GM23338 (cell line): Measurements from ENCODE around the gene PLPP4. TPM values are rescaled to one million over a fixed set of nuclear protein-coding genes. Genes with fewer than 3 reads are reported as not detected.

Experiments used
- ATAC-seq: fragments of 200-7000 bp; cut with Tn5 transposase; 3 replicates; pipeline ENCODE4 v1.9.1; 2020
- DNase-seq: peaks from one replicate; pipeline ENCODE4 v3.0.0-alpha.2; 2015; ENCODE audit warnings: low spot score
- H2AFZ ChIP-seq: fragments of 200-600 bp; sonication (generic); 2 replicates; pipeline ENCODE4 v1.8.0; 2016; ENCODE audit warnings: antibody characterized with exemption, mild to moderate bottlenecking, moderate library complexity
- H3F3A ChIP-seq: fragments of 200-600 bp; sonication (generic); replicated peaks from 2 replicates; pipeline ENCODE4 v1.8.0; 2017; ENCODE audit warnings: antibody characterized with exemption, mixed run types, low read depth
- H3K27ac ChIP-seq: fragments of 200-600 bp; sonication (generic); 2 replicates; pipeline ENCODE4 v1.6.1; 2016; ENCODE audit warnings: low read depth
- H3K27me3 ChIP-seq: fragments of 200-600 bp; sonication (generic); 2 replicates; pipeline ENCODE4 v1.8.0; 2016; ENCODE audit warnings: mild to moderate bottlenecking, mixed run types, moderate library complexity; ENCODE audit not compliant: insufficient read depth
- H3K36me3 ChIP-seq: fragments of 200-600 bp; sonication (generic); 2 replicates; pipeline ENCODE4 v1.8.0; 2016; ENCODE audit warnings: mild to moderate bottlenecking; ENCODE audit not compliant: insufficient read depth
- H3K4me1 ChIP-seq: fragments of 200-600 bp; sonication (generic); 2 replicates; pipeline ENCODE4 v1.8.0; 2016; ENCODE audit warnings: mild to moderate bottlenecking, moderate library complexity; ENCODE audit not compliant: insufficient read depth
- H3K4me2 ChIP-seq: fragments of 200-600 bp; sonication (generic); 2 replicates; pipeline ENCODE4 v1.7.1; 2017; ENCODE audit warnings: mixed run types
- H3K4me3 ChIP-seq: fragments of 200-600 bp; sonication (generic); 2 replicates; pipeline ENCODE4 v1.6.1; 2016; ENCODE audit warnings: mixed run types
- H3K79me2 ChIP-seq: fragments of 200-600 bp; sonication (generic); replicated peaks from 2 replicates; pipeline ENCODE4 v1.8.0; 2017; ENCODE audit warnings: mild to moderate bottlenecking; ENCODE audit not compliant: insufficient read depth
- H3K9me2 ChIP-seq: fragments of 200-600 bp; sonication (generic); 2 replicates; pipeline ENCODE4 v1.8.0; 2017; ENCODE audit not compliant: insufficient read depth
- H4K20me1 ChIP-seq: fragments of 200-600 bp; sonication (generic); replicated peaks from 2 replicates; pipeline ENCODE4 v1.8.0; 2017; ENCODE audit warnings: mild to moderate bottlenecking; ENCODE audit not compliant: insufficient read depth
- H3K27ac Mint-ChIP-seq: 2 replicates; pipeline ENCODE4 v1.8.0; 2020; ENCODE audit warnings: inconsistent platforms, mild to moderate bottlenecking, moderate library complexity, mixed read lengths
- H3K27me3 Mint-ChIP-seq: 3 replicates; pipeline ENCODE4 v1.8.0; 2022; ENCODE audit warnings: low read depth, mild to moderate bottlenecking, moderate library complexity, mixed read lengths, inconsistent platforms; ENCODE audit not compliant: insufficient read depth, poor library complexity
- H3K36me3 Mint-ChIP-seq: 3 replicates; pipeline ENCODE4 v1.8.0; 2021; ENCODE audit warnings: low read depth, mild to moderate bottlenecking, inconsistent platforms, moderate library complexity, mixed read lengths
- H3K4me1 Mint-ChIP-seq: 3 replicates; pipeline ENCODE4 v1.8.0; 2020; ENCODE audit warnings: mild to moderate bottlenecking, inconsistent platforms, mixed read lengths
- H3K4me3 Mint-ChIP-seq: 3 replicates; pipeline ENCODE4 v1.8.0; 2021; ENCODE audit warnings: moderate library complexity, mild to moderate bottlenecking, inconsistent platforms, mixed read lengths
- H3K9me3 Mint-ChIP-seq: 3 replicates; pipeline ENCODE4 v1.8.0; 2020; ENCODE audit warnings: moderate library complexity, mild to moderate bottlenecking, inconsistent platforms, mixed read lengths
- EZH2phosphoT487 ChIP-seq: fragments of 200-600 bp; sonication (generic); IDR thresholded peaks from one replicate; pipeline ENCODE4 v1.8.1; 2018; ENCODE audit warnings: antibody characterized with exemption; ENCODE audit not compliant: unreplicated experiment
- JUNB ChIP-seq: IDR thresholded peaks from one replicate; pipeline ENCODE4 v1.6.1; 2016; ENCODE audit warnings: antibody characterized with exemption; ENCODE audit not compliant: unreplicated experiment
- NANOG ChIP-seq: IDR thresholded peaks from 2 replicates; pipeline ENCODE4 v1.6.1; 2016; ENCODE audit warnings: antibody characterized with exemption, borderline replicate concordance
- STAT1 ChIP-seq: IDR thresholded peaks from one replicate; pipeline ENCODE4 v1.6.1; 2016; ENCODE audit warnings: antibody characterized with exemption; ENCODE audit not compliant: unreplicated experiment
- ZNF114 ChIP-seq: fragments of 250-450 bp; sonication (Bioruptor Pico); IDR thresholded peaks from 2 replicates; pipeline ENCODE4 v1.5.0; 2020; ENCODE audit warnings: mild to moderate bottlenecking, moderate library complexity
- ZNF462 ChIP-seq: fragments of 250-450 bp; sonication (Bioruptor Pico); IDR thresholded peaks from 2 replicates; pipeline ENCODE4 v1.5.0; 2020; ENCODE audit warnings: mild to moderate bottlenecking, moderate library complexity
- polyA plus RNA-seq: library from polyadenylated mRNA; unstranded; fragments of >200 nt; fragmentation: Nextera tagmentation; extraction: Ambion mirVana; gene quantifications from 2 replicates; pipeline ENCODE4 v1.2.1, GENCODE V29; 2016
- total RNA-seq: library from RNA; depleted of rRNA; stranded (reverse); fragments of >200 nt; shearing (Covaris generic); gene quantifications from 2 replicates; pipeline ENCODE4 v1.2.3, GENCODE V29; 2014

PLPP4 gene
- total and polyA plus RNA-seq, 2 experiments from 2014 or later: 0.24 to 0.31 TPM

DNA sequence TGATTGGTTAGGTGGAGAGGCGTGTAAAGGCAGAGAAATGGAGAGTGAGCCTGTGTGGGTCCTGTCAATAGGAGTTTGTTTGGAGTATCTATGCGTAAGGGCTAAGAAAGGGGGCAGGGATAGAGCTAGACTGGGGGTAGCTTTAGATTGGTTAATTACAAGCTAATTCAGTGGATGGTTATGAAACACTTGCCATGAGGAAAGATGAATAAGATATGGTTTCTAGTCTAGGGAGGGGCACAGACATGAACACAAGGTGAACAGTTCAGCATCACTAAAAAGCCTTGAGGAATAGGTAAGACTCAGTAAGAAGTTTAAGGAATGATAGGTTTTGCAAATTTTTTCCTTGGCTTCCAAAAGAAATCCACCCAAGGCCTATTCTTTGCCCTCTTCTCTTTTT, 50.6 kb downstream of the PLPP4 start:
- no peaks in the 10 kb centered on the region for H3K79me2 ChIP-seq

More for the DNA sequence above, 50.6 kb downstream of the PLPP4 start:
- Mint-ChIP-seq H3K27ac (no peak overlapping the region), H3K36me3 (no peaks in the 10 kb centered on the region), H3K4me1 (peaks cover 9% of the 10 kb centered on the region), H3K9me3 (no peaks in the 10 kb centered on the region), H3K4me3 (no peak overlapping the region), H3K27me3 (peaks cover 2% of the 10 kb centered on the region)
- H3K36me3 ChIP-seq: no peaks in the 10 kb centered on the region
- no peaks in the 10 kb centered on the region for H3F3A ChIP-seq
- H3K9me2 ChIP-seq: peaks cover 5% of the 10 kb centered on the region; the same call in 1 of the 2 replicates
- H3K27me3 ChIP-seq: no peaks in the 10 kb centered on the region
- ATAC-seq (no peak), DNase-seq (no peak)
- H3K4me1 ChIP-seq: no peaks in the 10 kb centered on the region
- H3K4me2 ChIP-seq: no peak overlapping the region
- no peaks in the 10 kb centered on the region for H4K20me1 ChIP-seq
- no peak overlapping the region for H3K27ac ChIP-seq
- H3K4me3 ChIP-seq: no peak overlapping the region
- TF ChIP-seq JUNB: no peak
- no peak for TF ChIP-seq ZNF114 (CRISPR knock-in tag)
- TF ChIP-seq EZH2phosphoT487: no peak
- no peak for TF ChIP-seq ZNF462 (CRISPR knock-in tag)
- TF ChIP-seq STAT1: no peak
- no peak for TF ChIP-seq NANOG
- no peak overlapping the region for H2AFZ ChIP-seq
